ACHN (cell line): ENCODE measurements around the gene ZDHHC11B.
"Not testable (repeated sequence)": the region's sequence is repeated elsewhere in the genome, so short reads cannot be mapped to it uniquely, and the experiment has no call there.

Experiments
- DNase-seq: peaks from one replicate; pipeline ENCODE4 v3.0.0-alpha.2; 2015
- in situ Hi-C: cut with HindIII; loops from 2 replicates; pipeline ENCODE4 v1.10.0; 2017; ENCODE audit warnings: low sequenced_read_pairs, low pct_ligation_motif_present, low pct_unique_long_range_greater_than_20kb

ZDHHC11B gene

GRCh38 chr5:772547-772890 lies 12.0 kb downstream of the ZDHHC11B start:
- in situ Hi-C loops: not testable (repeated sequence)

GRCh38 chr5:771841-772546 lies 12.5 kb downstream of the ZDHHC11B start:
- in situ Hi-C loops, DNase-seq: not testable (repeated sequence)

More at GRCh38 chr5:772547-772890, 12.0 kb downstream of the ZDHHC11B start:
- not testable (repeated sequence) for DNase-seq

- in situ Hi-C loops, DNase-seq: not testable (repeated sequence)
Measured at GRCh38 chr5:771087-771781, 13.3 kb downstream of the ZDHHC11B start.

- in situ Hi-C loops, DNase-seq: not testable (repeated sequence)
Measured at GRCh38 chr5:770585-770984, 13.9 kb downstream of the ZDHHC11B start.

GRCh38 chr5:769485-770145 lies 14.9 kb downstream of the ZDHHC11B start:
- in situ Hi-C loops, DNase-seq: not testable (repeated sequence)

- in situ Hi-C loops: no loop called here
- DNase-seq: no peak
Measured at GRCh38 chr5:766666-767431, 17.7 kb downstream of the ZDHHC11B start.

GRCh38 chr5:765948-766631 lies 18.4 kb downstream of the ZDHHC11B start:
- in situ Hi-C loops: no loop called here
- no peak for DNase-seq

GRCh38 chr5:763998-764781 lies 20.3 kb downstream of the ZDHHC11B start:
- no peak for DNase-seq
- in situ Hi-C loops: no loop called here

- DNase-seq: no peak
- in situ Hi-C loops: no loop called here
Measured at GRCh38 chr5:763397-763796, 21.1 kb downstream of the ZDHHC11B start.

- DNase-seq, in situ Hi-C loops: not testable (repeated sequence)
Measured at GRCh38 chr5:762996-763395, 21.5 kb downstream of the ZDHHC11B start.

- DNase-seq: no peak
- in situ Hi-C loops: no loop called here
Measured at GRCh38 chr5:761854-762710, 22.4 kb downstream of the ZDHHC11B start.

GRCh38 chr5:761059-761771 lies 23.3 kb downstream of the ZDHHC11B start:
- no peak for DNase-seq
- in situ Hi-C loops: no loop called here

GRCh38 chr5:760363-761058 lies 24.0 kb downstream of the ZDHHC11B start:
- no peak for DNase-seq
- in situ Hi-C loops: no loop called here

- in situ Hi-C loops: no loop called here
- no peak for DNase-seq
Measured at GRCh38 chr5:759781-760362, 24.7 kb downstream of the ZDHHC11B start.

- in situ Hi-C loops: no loop called here
- no peak for DNase-seq
Measured at GRCh38 chr5:759111-759751, 25.3 kb downstream of the ZDHHC11B start.
